ENCODE results near the gene PDCD7.
"Not testable (repeated sequence)": the region's sequence is repeated elsewhere in the genome, so short reads cannot be mapped to it uniquely, and the experiment has no call there.

The PDCD7 gene

DNA sequence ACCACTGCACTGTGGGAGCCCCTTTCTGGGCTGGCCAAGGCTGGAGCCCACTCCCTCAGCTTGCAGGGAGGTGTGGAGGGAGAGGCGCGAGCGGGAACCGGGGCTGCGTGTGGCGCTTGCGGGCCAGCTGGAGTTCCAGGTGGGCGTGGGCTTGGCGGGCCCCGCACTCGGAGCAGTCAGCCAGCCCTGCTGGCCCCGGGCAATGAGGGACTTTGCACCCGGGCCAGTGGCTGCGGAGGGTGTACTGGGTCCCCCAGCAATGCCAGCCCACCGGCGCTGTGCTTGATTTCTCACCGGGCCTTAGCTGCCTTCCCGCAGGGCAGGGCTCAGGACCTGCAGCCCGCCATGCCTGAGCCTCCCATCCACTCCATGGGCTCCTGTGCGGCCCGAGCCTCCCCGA, 58.7 kb downstream of the PDCD7 start:
- DNase-seq (ENCODE audit: low spot score) = not testable (repeated sequence)

GRCh38 chr15:65072617-65073016, 61.0 kb downstream of the PDCD7 start:
- no peak for DNase-seq (ENCODE audit: low spot score)

DNA sequence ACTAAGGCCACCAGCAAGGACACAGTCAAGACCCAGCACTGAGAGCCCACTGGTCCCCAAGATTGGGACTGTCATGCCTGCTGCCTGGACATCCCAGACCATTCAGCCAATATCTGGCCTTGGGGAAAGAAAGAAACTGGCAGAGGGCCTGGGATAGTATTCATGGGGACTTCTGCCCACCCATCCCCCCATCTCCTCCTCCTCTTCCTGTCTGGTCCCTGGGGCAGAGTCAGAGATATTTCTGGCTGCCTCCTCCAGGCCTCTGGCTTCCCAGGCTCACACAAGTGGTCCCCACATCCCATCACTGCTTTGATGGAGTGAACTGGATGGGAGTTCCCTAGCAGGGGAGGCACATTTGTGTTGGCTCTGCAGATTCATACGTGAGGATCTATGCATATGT, 61.6 kb downstream of the PDCD7 start:
- DNase-seq (ENCODE audit: low spot score) = no peak

- no peak for DNase-seq (ENCODE audit: low spot score)
Measured at GRCh38 chr15:65071381-65071811, 62.2 kb downstream of the PDCD7 start.

DNA sequence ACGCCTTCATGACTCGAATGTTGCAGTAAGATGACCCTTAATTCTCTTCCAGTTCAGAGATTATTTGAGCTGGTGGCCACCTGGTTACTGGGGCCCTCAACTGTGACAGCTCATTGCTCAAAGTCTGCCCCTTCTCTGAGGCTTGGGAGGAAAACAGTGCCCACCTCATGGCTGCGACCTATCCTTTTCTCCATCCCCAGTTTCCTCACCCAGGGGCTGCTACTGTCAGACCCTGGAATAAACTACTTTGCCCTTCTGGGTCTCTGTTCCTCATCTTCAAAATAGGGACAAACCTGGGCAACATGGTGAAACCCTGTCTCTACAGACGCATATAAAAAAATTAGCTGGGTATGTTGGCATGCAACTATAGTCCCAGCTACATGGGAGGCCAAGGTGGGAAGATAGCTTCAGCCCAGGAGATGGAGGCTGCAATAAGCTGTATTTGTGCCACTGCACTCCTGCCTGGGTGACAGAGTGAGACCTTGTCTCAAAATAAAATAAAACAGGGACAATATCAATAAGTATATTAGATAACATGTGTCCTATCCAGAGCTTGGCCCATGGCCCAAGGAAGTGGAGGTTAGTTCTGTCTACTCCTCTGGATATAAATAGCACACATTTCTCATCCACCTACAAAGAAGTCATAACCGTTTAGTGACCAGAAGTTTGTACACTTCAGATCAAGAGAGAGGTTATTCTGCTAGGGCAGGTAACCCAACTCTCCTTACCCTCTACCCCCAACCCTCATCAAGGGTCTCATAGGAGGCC, 63.6 kb downstream of the PDCD7 start:
- DNase-seq (ENCODE audit: low spot score) = no peak

GRCh38 chr15:65069179-65069578, 64.4 kb downstream of the PDCD7 start:
- no peak for DNase-seq (ENCODE audit: low spot score)

DNA sequence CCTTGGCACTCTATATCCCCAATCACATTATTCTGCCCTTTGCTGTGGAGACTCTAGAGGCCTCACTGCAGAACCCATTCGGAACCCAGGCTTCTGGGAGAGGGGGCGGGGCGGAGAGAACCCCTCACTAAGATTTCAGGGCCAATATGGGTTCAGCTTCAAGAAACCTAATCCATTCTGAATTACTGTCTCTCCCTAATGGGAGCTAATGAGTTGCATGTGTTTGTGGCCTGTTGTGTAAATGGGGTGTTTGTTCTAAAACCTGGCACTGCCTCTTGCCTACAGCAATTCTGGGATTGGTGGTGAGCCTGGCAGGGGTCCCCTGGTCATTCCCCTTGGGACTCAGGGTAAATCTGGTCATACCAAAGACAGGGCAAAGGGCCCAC, 65.2 kb downstream of the PDCD7 start:
- no peak for DNase-seq (ENCODE audit: low spot score)

DNA sequence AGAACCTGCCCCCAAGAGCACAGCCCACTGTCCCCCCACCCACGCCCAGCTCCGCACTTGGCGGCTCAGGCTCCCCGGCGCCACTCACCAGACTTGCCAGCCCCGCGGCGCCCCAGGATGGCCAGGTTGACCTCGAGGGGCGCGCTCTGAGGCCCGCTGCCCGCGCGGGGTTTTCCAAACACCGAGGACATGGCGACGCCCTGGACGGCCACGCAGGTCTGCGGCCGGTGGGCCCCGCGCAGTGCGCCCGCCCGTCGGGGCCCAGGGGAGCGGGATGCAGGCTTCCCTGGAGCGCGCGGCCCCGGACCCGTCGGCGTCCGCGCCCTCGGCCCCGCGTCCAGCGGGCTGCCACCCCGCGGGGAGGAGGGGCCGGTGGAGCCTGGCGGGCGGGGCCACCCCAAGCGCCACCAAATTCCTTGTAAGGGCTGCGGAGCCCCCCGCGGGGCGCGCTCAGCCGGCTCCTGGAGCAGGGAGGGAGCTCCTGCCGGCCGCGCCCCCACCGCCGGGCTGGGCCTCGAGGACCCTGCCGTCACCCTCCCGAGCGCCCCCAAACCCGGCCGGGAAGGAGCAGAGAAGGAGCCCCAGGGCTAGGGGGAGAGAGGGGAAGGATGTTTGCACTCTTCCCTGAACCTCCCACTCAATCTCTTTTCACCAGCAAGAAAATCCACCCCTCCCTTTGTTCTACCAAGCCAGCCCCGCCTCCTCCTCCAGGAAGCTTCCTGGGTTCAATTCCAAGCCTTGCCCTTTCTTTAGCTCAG, 65.8 kb downstream of the PDCD7 start, which contains the start of gene RASL12:
TSS of gene RASL12 (minus strand) at position 347 of the 758 bp plus-strand sequence. CDS start at position 191, 156 bp downstream.
- peak; percentile 89 for DNase-seq (ENCODE audit: low spot score)

Data from iPS-NIHi11 (cell line).